Measurements from ENCODE around the gene ANKRD36B.
"Not testable (repeated sequence)": the region's sequence is repeated elsewhere in the genome, so short reads cannot be mapped to it uniquely, and the experiment has no call there.

ANKRD36B gene

DNA sequence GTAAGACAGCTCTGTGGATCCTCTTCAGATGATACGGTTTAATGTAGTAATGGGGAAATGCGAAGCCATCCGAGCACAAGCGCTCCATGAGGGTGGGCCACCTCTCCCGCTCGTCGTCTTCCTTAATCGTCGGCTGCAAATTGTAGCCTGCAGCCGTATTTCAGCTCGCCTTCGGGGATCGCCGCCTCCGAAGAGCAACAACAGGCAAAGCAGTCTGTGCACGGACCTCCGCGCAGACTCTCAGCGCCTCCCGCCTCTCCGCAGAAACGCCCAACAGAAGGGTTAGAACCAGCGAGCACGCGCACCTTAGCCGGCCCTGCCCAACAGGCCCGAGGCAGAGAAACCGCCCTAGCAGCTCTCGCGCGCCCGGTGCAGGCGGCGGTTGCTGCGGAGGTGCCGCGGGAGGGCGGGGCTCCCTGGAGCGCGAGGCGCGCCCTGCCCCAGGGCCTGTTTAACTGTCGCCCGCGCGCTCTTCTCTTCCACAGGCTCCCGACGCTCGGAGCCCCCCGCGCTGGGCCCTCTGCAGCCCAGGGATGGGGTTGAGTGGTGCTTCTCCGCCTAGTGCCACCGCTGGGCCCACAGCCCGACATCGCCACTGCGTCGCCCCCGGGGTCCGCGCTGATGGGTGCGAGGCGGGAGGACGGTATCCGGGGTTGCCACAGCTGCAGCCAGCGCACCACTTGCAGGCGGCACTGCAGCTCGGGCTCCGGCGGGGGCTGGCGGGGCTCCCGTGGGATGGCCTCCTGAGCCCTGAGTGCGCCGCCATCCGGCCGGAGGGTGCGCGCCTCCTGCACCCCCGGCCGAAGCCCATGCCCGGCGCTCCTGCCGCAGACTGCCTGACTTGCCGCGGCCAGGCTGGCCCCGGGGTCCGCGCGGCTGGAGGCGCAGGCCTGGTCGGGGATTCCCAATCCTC is at the start of gene ANKRD36B:
Gene ANKRD36B (minus strand): TSS at position 280 of the 913 bp plus-strand sequence. CDS start 192 bp downstream, at position 88.
- Histone ChIP-seq H3K9ac (ENCODE audit: low read length in 2 of 2) (peak within 1 kb of the TSS; percentile 73 to 80), H3K27ac (ENCODE audit: low read length) (peak within 1 kb of the TSS; percentile 76), H3K4me3 (ENCODE audit: low read length in 2 of 2) (peak within 1 kb of the TSS; percentile 78 to 84)
- not testable (repeated sequence) for H3K4me1 ChIP-seq (ENCODE audit: control insufficient read depth, insufficient read depth, low read length); H3K36me3 ChIP-seq (ENCODE audit: control insufficient read depth in 2 of 2, insufficient read depth in 2 of 2, low read length in 2 of 2); H3K9me3 ChIP-seq (ENCODE audit: control insufficient read depth in 2 of 2, low read length in 2 of 2); H3K27me3 ChIP-seq (ENCODE audit: control insufficient read depth in 1 of 2, insufficient read depth in 2 of 2, low read length in 2 of 2)

GRCh38 chr2:97626049-97626430 is 36.4 kb upstream of the ANKRD36B start:
- not testable (repeated sequence) for H3K4me1 ChIP-seq (ENCODE audit: control insufficient read depth, insufficient read depth, low read length); H3K9ac ChIP-seq (ENCODE audit: low read length in 2 of 2); H3K27ac ChIP-seq (ENCODE audit: low read length); H3K36me3 ChIP-seq (ENCODE audit: control insufficient read depth in 2 of 2, insufficient read depth in 2 of 2, low read length in 2 of 2); H3K27me3 ChIP-seq (ENCODE audit: control insufficient read depth in 1 of 2, insufficient read depth in 2 of 2, low read length in 2 of 2); H3K9me3 ChIP-seq (ENCODE audit: control insufficient read depth in 2 of 2, low read length in 2 of 2); H3K4me3 ChIP-seq (ENCODE audit: low read length in 2 of 2)

DNA sequence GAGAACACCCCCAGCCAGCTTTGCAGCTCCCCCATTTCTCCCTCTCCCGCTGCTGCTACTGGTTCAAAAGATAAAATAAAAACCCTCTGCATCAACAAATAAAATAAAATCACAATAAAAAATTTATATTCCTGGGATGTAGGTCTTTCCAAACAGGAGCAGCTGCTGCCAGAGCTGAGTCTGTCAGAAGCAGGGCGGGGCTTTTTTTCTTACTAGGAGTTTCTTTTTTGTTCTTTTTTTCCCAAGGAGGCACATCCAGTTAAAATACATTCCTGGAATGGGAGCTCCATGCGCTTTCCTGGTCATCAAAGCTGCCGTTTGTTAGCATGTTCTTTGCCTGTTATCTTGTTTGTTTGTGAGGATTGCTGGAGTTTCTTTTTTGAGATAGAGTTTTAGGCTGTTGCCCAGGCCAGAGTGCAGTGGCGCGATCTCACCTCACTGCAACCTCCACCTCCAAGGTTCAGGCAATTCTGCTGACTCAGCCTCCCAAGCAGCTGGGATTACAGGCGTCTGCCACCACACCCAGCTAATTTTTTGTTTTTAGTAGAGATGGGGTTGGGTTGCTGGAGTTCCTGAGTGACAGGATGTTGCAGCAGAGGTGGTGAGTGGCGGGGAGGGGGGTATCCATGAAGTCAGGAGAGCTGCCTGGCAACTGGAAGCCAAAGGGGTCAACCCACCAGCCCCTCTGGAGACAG is 35.8 kb upstream of the ANKRD36B start:
- not testable (repeated sequence) for H3K36me3 ChIP-seq (ENCODE audit: control insufficient read depth in 2 of 2, insufficient read depth in 2 of 2, low read length in 2 of 2); H3K9ac ChIP-seq (ENCODE audit: low read length in 2 of 2); H3K4me3 ChIP-seq (ENCODE audit: low read length in 2 of 2); H3K27me3 ChIP-seq (ENCODE audit: control insufficient read depth in 1 of 2, insufficient read depth in 2 of 2, low read length in 2 of 2); H3K27ac ChIP-seq (ENCODE audit: low read length); H3K4me1 ChIP-seq (ENCODE audit: control insufficient read depth, insufficient read depth, low read length); H3K9me3 ChIP-seq (ENCODE audit: control insufficient read depth in 2 of 2, low read length in 2 of 2)

DNA sequence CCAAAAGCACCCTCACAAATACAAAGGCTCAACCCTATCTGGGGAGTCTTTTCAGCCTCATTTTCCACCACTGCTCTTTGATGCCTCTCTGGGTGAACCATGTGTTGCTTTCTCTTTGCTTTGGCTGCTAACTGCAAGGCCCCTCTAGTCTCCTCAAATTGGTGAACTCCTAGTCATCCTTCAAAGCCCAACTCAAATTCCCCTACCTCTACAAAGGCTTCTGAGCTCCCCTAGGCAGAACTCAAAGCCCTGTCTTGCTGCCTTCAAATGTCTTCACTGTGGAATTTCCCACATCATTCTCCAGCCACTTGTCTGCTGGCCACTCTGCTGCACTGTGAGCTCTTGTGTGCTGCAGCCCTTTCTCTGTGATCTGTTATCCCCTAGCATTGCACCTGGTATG is 33.3 kb upstream of the ANKRD36B start:
- not testable (repeated sequence) for H3K4me3 ChIP-seq (ENCODE audit: low read length in 2 of 2); H3K36me3 ChIP-seq (ENCODE audit: control insufficient read depth in 2 of 2, insufficient read depth in 2 of 2, low read length in 2 of 2); H3K9ac ChIP-seq (ENCODE audit: low read length in 2 of 2); H3K9me3 ChIP-seq (ENCODE audit: control insufficient read depth in 2 of 2, low read length in 2 of 2); H3K27ac ChIP-seq (ENCODE audit: low read length); H3K27me3 ChIP-seq (ENCODE audit: control insufficient read depth in 1 of 2, insufficient read depth in 2 of 2, low read length in 2 of 2); H3K4me1 ChIP-seq (ENCODE audit: control insufficient read depth, insufficient read depth, low read length)

GRCh38 chr2:97620492-97620891 is 30.8 kb upstream of the ANKRD36B start:
- not testable (repeated sequence) for H3K9me3 ChIP-seq (ENCODE audit: control insufficient read depth in 2 of 2, low read length in 2 of 2); H3K27me3 ChIP-seq (ENCODE audit: control insufficient read depth in 1 of 2, insufficient read depth in 2 of 2, low read length in 2 of 2); H3K27ac ChIP-seq (ENCODE audit: low read length); H3K9ac ChIP-seq (ENCODE audit: low read length in 2 of 2); H3K36me3 ChIP-seq (ENCODE audit: control insufficient read depth in 2 of 2, insufficient read depth in 2 of 2, low read length in 2 of 2); H3K4me1 ChIP-seq (ENCODE audit: control insufficient read depth, insufficient read depth, low read length); H3K4me3 ChIP-seq (ENCODE audit: low read length in 2 of 2)

GRCh38 chr2:97618939-97619827 is 29.5 kb upstream of the ANKRD36B start:
- H3K4me1 ChIP-seq (ENCODE audit: control insufficient read depth, insufficient read depth, low read length); H3K36me3 ChIP-seq (ENCODE audit: control insufficient read depth in 2 of 2, insufficient read depth in 2 of 2, low read length in 2 of 2); H3K9ac ChIP-seq (ENCODE audit: low read length in 2 of 2); H3K27me3 ChIP-seq (ENCODE audit: control insufficient read depth in 1 of 2, insufficient read depth in 2 of 2, low read length in 2 of 2); H3K27ac ChIP-seq (ENCODE audit: low read length); H3K4me3 ChIP-seq (ENCODE audit: low read length in 2 of 2); H3K9me3 ChIP-seq (ENCODE audit: control insufficient read depth in 2 of 2, low read length in 2 of 2): not testable (repeated sequence)

DNA sequence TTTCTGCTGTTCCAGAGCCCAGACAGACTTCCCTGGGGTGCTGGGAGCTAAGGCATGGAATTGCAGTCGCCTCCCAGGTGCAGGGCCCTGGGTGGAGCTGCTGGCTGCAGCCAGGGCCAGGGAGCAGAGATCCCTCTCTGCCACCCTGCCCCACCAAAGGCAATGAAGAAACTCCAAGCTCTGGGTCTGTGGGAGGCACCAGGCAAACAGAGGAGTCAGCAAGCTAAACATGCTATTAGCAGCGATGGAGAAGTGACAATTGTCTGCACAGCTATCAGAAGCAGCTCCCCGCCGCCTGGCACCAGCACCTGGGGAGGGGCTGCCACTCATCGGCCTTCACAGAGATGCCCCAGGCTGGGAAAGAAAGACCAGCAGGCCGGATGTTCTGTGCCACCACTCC is 28.2 kb upstream of the ANKRD36B start:
- Histone ChIP-seq H3K27ac (ENCODE audit: low read length) (no peak overlapping the region), H3K4me3 (ENCODE audit: low read length in 2 of 2) (no peak overlapping the region), H3K4me1 (ENCODE audit: control insufficient read depth, insufficient read depth, low read length) (no peaks in the 10 kb centered on the region), H3K27me3 (ENCODE audit: control insufficient read depth in 1 of 2, insufficient read depth in 2 of 2, low read length in 2 of 2) (no peaks in the 10 kb centered on the region), H3K36me3 (ENCODE audit: control insufficient read depth in 2 of 2, insufficient read depth in 2 of 2, low read length in 2 of 2) (no peaks in the 10 kb centered on the region), H3K9me3 (ENCODE audit: control insufficient read depth in 2 of 2, low read length in 2 of 2) (no peaks in the 10 kb centered on the region), H3K9ac (ENCODE audit: low read length in 2 of 2) (no peak overlapping the region)

- H3K27me3 ChIP-seq (ENCODE audit: control insufficient read depth in 1 of 2, insufficient read depth in 2 of 2, low read length in 2 of 2); H3K4me3 ChIP-seq (ENCODE audit: low read length in 2 of 2); H3K9me3 ChIP-seq (ENCODE audit: control insufficient read depth in 2 of 2, low read length in 2 of 2); H3K36me3 ChIP-seq (ENCODE audit: control insufficient read depth in 2 of 2, insufficient read depth in 2 of 2, low read length in 2 of 2); H3K9ac ChIP-seq (ENCODE audit: low read length in 2 of 2); H3K27ac ChIP-seq (ENCODE audit: low read length); H3K4me1 ChIP-seq (ENCODE audit: control insufficient read depth, insufficient read depth, low read length): not testable (repeated sequence)
Observed at GRCh38 chr2:97615746-97616145, 26.1 kb upstream of the ANKRD36B start.

DNA sequence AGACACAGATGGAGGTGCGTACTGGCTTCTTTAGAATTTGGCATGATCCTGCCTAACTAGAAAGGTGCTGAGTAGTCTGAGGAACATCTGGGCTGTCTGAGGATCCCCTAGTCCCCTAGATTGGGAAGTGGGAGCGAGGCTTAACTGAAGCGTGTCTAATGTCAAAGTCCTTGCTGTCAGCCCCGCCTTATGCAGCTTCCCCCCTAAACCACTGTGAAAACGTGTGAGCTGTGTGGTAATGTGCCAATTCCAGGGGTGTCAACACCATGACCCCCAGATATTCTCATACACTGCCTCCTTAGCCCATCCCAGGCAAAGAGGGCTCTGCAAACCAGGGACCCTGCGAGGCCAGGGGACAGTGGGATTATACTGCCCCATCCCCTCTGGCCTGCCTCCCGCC is 22.2 kb upstream of the ANKRD36B start:
- H3K36me3 ChIP-seq (ENCODE audit: control insufficient read depth in 2 of 2, insufficient read depth in 2 of 2, low read length in 2 of 2); H3K9me3 ChIP-seq (ENCODE audit: control insufficient read depth in 2 of 2, low read length in 2 of 2): not testable (repeated sequence)

DNA sequence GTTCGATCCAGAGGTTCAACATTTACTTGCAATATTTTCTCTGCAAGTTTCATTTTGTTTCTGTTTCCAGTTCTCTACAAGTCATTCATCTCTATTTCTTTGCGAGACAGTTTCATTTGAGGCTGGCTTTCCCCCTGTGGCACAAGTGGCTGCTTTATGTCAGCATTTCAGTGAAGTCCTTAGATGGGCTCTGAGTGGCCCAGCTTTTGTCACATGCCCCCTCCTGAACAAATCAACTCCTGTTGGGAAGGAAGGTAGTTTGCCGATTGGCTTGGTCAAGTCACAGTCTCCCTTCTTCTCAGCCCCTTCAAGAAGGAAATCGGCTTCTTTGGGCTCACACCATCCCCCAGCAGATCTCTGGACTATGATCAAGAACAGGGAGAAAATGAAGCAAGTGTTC is 19.1 kb upstream of the ANKRD36B start:
- not testable (repeated sequence) for H3K36me3 ChIP-seq (ENCODE audit: control insufficient read depth in 2 of 2, insufficient read depth in 2 of 2, low read length in 2 of 2); H3K27me3 ChIP-seq (ENCODE audit: control insufficient read depth in 1 of 2, insufficient read depth in 2 of 2, low read length in 2 of 2); H3K27ac ChIP-seq (ENCODE audit: low read length); H3K4me1 ChIP-seq (ENCODE audit: control insufficient read depth, insufficient read depth, low read length); H3K9me3 ChIP-seq (ENCODE audit: control insufficient read depth in 2 of 2, low read length in 2 of 2); H3K9ac ChIP-seq (ENCODE audit: low read length in 2 of 2); H3K4me3 ChIP-seq (ENCODE audit: low read length in 2 of 2)

More for the DNA sequence above, 22.2 kb upstream of the ANKRD36B start:
- H3K4me3 ChIP-seq (ENCODE audit: low read length in 2 of 2); H3K27me3 ChIP-seq (ENCODE audit: control insufficient read depth in 1 of 2, insufficient read depth in 2 of 2, low read length in 2 of 2); H3K9ac ChIP-seq (ENCODE audit: low read length in 2 of 2); H3K4me1 ChIP-seq (ENCODE audit: control insufficient read depth, insufficient read depth, low read length); H3K27ac ChIP-seq (ENCODE audit: low read length): not testable (repeated sequence)
